Measurements from ENCODE around the gene TIMP3. TPM values are rescaled to one million over a fixed set of nuclear protein-coding genes. Genes with fewer than 3 reads are reported as not detected.

TIMP3 gene
- total and polyA plus RNA-seq, 2 experiments from 2014 or later, result 85.9 to 91.3 TPM

GRCh38 chr22:32850157-32850556, 48.7 kb downstream of the TIMP3 start:
- H3K4me1 ChIP-seq (ENCODE audit: low read depth), result peaks cover 22% of the 10 kb centered on the region
- no peaks in the 10 kb centered on the region for H3K9me3 ChIP-seq (ENCODE audit: low read depth)
- H3K4me3 ChIP-seq, result no peak overlapping the region
- no peak for TF ChIP-seq CTCF (IDR thresholded peaks at IDR 0.05; ENCODE audit: low read depth, low read length)
- H3K36me3 ChIP-seq, result peaks cover 7% of the 10 kb centered on the region
- no peak overlapping the region for H3K27ac ChIP-seq
- H3K27me3 ChIP-seq, result no peaks in the 10 kb centered on the region
- DNase-seq (ENCODE audit: low read depth in 1 of 2, low spot score in 1 of 2), result no peak

GRCh38 chr22:32850591-32851517, 49.3 kb downstream of the TIMP3 start:
- H3K27me3 ChIP-seq, result no peaks in the 10 kb centered on the region
- no peaks in the 10 kb centered on the region for H3K9me3 ChIP-seq (ENCODE audit: low read depth)
- peak in 1 of 2 donors; percentile 64 for DNase-seq (ENCODE audit: low read depth in 1 of 2, low spot score in 1 of 2)
- no peak for TF ChIP-seq CTCF (IDR thresholded peaks at IDR 0.05; ENCODE audit: low read depth, low read length)
- peaks cover 24% of the 10 kb centered on the region for H3K4me1 ChIP-seq (ENCODE audit: low read depth)
- peaks cover 7% of the 10 kb centered on the region for H3K36me3 ChIP-seq
- no peak overlapping the region for H3K4me3 ChIP-seq
- H3K27ac ChIP-seq, result no peak overlapping the region

GRCh38 chr22:32852395-32853251, 51.1 kb downstream of the TIMP3 start:
- Histone ChIP-seq H3K27me3 (no peaks in the 10 kb centered on the region), H3K36me3 (peaks cover 12% of the 10 kb centered on the region)
- no peak for TF ChIP-seq CTCF (IDR thresholded peaks at IDR 0.05; ENCODE audit: low read depth, low read length)

GRCh38 chr22:32853662-32854061, 52.2 kb downstream of the TIMP3 start:
- H3K4me1 ChIP-seq (ENCODE audit: low read depth), result peaks cover 19% of the 10 kb centered on the region
- no peak for TF ChIP-seq CTCF (IDR thresholded peaks at IDR 0.05; ENCODE audit: low read depth, low read length)
- no peak overlapping the region for H3K27ac ChIP-seq
- DNase-seq (ENCODE audit: low read depth in 1 of 2, low spot score in 1 of 2), result no peak
- no peaks in the 10 kb centered on the region for H3K27me3 ChIP-seq
- peaks cover 18% of the 10 kb centered on the region for H3K36me3 ChIP-seq
- no peaks in the 10 kb centered on the region for H3K9me3 ChIP-seq (ENCODE audit: low read depth)
- no peak overlapping the region for H3K4me3 ChIP-seq

More at GRCh38 chr22:32852395-32853251, 51.1 kb downstream of the TIMP3 start:
- Histone ChIP-seq H3K4me1 (ENCODE audit: low read depth) (peaks cover 19% of the 10 kb centered on the region), H3K4me3 (no peak overlapping the region), H3K27ac (peak overlapping the region; percentile 71), H3K9me3 (ENCODE audit: low read depth) (no peaks in the 10 kb centered on the region)
- DNase-seq (ENCODE audit: low read depth in 1 of 2, low spot score in 1 of 2), result peak; percentile 40 to 72

GRCh38 chr22:32854351-32854804, 52.9 kb downstream of the TIMP3 start:
- TF ChIP-seq CTCF (IDR thresholded peaks at IDR 0.05; ENCODE audit: low read depth, low read length), result no peak
- Histone ChIP-seq H3K27me3 (no peaks in the 10 kb centered on the region), H3K4me1 (ENCODE audit: low read depth) (peaks cover 19% of the 10 kb centered on the region), H3K9me3 (ENCODE audit: low read depth) (no peaks in the 10 kb centered on the region), H3K36me3 (peaks cover 18% of the 10 kb centered on the region), H3K27ac (no peak overlapping the region), H3K4me3 (no peak overlapping the region)
- no peak for DNase-seq (ENCODE audit: low read depth in 1 of 2, low spot score in 1 of 2)

Data from cardiac muscle cell (in vitro differentiated cells and primary cell).